HTR-8/SVneo (cell line): ENCODE measurements around the gene MTX3.

Source experiments
- DNase-seq: peaks from one replicate; pipeline ENCODE4 v3.0.0; 2011; ENCODE audit warnings: low spot score, mixed read lengths; ENCODE audit not compliant: insufficient read length
- FAIRE-seq: peaks from 2 replicates; lab custom pipeline; 2011; peaks lifted over from hg19 to GRCh38; lab: Jason Lieb, UNC

MTX3 gene, protein sequence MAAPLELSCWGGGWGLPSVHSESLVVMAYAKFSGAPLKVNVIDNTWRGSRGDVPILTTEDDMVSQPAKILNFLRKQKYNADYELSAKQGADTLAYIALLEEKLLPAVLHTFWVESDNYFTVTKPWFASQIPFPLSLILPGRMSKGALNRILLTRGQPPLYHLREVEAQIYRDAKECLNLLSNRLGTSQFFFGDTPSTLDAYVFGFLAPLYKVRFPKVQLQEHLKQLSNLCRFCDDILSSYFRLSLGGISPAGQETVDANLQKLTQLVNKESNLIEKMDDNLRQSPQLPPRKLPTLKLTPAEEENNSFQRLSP

GRCh38 chr5:79990598-79991507 lies at the start of gene MTX3:
MTX3 (minus strand) TSS chr5:79991262; CDS start chr5:79991238, 24 bp downstream.
- FAIRE-seq (peak; percentile 20), DNase-seq (peak; percentile 76)

GRCh38 chr5:80039650-80040049 lies 48.6 kb upstream of the MTX3 start:
- FAIRE-seq (no peak), DNase-seq (no peak)

DNA sequence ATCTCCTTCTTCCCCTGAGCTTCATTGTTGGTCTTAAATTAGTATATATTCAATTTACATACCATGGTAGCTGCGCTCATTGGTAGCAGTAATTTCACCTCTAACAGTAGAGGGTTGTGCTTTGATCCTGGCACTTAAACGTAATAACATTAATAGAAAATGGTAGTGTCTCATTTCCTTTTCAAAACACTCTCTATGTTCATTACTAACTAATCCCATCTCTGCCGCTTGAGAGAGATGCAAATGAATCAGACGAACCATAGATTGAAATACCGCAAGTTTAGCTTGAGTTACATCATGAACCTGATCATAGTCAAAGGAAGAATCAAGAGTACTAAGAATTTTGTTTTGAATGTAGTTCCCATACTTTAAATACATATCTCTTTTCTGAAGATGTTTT lies 46.3 kb upstream of the MTX3 start:
- DNase-seq (no peak), FAIRE-seq (no peak)

GRCh38 chr5:80036615-80037014 lies 45.6 kb upstream of the MTX3 start:
- FAIRE-seq, result no peak

GRCh38 chr5:80035839-80036238 lies 44.8 kb upstream of the MTX3 start:
- DNase-seq, result no peak
- FAIRE-seq, result no peak

More at GRCh38 chr5:80036615-80037014, 45.6 kb upstream of the MTX3 start:
- DNase-seq, result no peak

DNA sequence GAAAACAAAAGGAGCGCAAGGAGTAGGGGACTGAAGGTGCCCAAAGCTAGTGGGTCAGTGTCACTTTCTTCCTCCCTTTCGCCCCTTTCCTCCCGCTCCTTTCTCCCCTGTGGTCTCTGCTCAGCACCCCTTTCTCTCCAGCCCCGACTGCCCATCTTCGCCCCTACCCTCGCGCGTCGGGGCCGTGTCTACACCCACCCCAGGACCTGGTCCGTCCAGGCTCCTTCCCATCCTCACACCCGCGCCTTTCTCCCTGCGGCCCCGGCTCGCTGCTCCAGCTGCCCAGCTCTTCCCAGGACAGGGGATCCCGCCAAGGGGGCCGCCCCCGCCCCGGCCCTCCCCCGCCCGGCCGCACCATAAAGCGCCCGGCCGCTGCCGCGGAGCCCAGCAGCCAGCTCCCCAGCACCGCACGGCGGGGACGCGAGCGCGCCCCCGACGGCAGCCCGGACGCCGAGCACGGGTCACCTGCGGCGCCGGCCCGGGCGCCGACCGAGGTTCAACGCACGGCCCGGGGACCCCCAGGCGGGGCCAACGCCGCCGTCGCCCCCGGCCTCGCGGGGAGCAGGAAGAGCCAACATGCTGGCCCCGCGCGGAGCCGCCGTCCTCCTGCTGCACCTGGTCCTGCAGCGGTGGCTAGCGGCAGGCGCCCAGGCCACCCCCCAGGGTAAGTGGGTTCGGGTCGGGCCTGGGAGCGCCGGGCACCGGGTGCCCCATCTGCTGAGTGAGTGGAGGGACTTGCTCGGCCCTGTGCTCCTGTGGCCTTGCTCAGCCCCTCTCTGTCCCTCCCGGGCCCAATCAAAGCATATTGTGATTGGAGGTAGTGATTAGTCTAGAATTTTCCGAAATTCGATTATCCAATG lies 44.1 kb upstream of the MTX3 start, which contains the start of gene THBS4:
Gene THBS4 (plus strand): TSS at position 387 of the 860 bp plus-strand sequence. CDS start 190 bp downstream, at position 577.
- no peak for DNase-seq
- FAIRE-seq, result no peak

DNA sequence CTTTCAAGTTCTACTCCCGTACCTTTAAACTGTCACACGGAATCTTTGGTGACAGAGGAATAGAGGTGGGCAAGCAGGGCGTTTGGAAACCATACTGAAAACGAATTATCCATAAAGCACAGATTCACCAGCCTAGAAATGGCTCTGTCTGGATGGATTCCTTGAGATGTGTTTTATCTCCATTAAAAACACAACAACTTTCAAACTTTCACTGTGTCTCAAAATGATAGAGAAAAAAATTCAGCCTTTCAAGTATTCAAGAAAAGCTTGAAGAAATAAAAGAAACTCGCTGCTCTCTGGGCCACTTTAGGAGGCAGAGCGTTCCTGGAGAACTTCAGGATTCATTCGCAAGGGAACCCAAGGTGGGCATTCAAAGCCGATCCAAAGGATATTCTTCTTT lies 43.5 kb upstream of the MTX3 start:
- DNase-seq (no peak), FAIRE-seq (no peak)

DNA sequence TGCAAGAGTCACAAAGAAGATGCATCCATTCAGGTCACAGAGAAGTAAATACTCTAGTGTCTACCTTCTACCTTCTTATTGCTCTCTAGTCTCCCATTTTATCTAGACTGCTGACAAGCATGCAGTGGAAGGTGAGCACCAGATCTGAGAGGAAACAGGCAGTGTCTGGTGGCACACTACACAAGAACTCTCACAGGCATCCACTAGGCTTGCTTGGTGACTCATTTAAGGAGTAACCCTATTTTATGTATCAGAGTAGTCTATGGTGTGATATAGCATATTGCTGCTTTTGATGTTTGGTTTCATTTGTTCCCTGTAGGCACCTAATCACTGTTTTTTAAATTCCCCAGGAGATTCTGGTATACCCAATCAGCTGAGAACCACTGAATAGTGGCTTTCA lies 42.5 kb upstream of the MTX3 start:
- DNase-seq (no peak), FAIRE-seq (no peak)

DNA sequence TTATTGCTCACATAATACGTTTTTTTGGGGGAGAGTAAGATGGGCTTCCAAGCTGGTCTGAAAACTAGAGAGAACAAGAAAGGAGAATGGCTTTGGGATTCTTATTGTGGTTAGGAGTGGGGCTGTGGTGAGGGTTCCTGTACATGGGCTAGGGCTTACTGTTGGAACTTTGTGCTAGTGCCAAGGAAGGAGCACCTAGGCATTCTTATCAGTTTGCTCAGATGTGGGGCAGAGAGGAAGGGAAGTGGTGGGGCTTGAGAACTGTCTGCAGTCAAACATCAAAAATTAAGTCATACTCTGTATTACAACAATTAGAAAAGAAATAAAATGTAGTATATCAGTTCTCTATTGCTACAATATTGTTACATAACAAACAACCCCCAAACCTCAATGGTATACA lies 40.0 kb upstream of the MTX3 start:
- DNase-seq, result no peak
- FAIRE-seq, result no peak

GRCh38 chr5:80026841-80027240 lies 35.8 kb upstream of the MTX3 start:
- FAIRE-seq (no peak), DNase-seq (no peak)

DNA sequence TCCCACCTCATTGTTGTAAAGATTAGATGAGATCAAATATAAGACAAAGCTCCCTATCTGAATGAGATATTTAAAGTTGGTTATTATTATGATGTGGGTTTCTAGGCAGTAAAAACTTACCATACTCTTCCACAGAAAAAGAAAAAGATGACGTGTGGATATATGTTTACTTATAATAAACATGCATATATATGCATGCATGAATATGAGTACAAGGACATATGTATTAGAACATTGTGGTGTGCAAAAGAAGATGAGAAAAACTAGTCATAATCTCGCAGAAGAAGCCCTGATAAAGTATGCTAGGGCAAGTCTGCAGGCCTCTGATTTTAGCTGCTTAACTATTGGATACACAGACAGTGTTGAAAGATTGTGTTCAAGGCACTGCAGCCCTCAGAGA lies 34.0 kb upstream of the MTX3 start:
- FAIRE-seq, result no peak

GRCh38 chr5:80010754-80011392 lies 19.8 kb upstream of the MTX3 start:
- DNase-seq (no peak), FAIRE-seq (no peak)

More for the DNA sequence above, 34.0 kb upstream of the MTX3 start:
- DNase-seq, result no peak

- FAIRE-seq (no peak), DNase-seq (no peak)
Observed at GRCh38 chr5:80008995-80009765, 18.1 kb upstream of the MTX3 start.

DNA sequence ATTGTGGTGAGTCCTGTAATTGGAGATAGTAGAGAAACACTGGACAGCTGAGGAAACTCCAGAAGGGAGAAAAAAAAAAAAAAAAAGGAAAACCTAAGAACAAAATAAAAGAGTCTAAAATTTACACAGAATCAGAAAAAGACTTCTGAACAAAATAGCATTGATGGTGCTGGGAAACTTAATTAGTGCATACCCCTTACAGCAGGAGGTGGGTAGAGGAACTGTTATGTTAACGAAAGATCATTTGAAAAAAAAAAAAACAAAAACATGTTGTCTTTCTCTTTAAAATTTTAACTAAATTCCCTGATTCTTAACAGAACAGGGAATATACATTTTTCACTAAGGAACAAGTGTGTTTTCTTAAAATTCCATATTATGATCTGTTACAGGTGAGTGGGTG lies 11.6 kb upstream of the MTX3 start:
- DNase-seq, result no peak
- FAIRE-seq, result no peak

GRCh38 chr5:79999722-80000121 lies 8.7 kb upstream of the MTX3 start:
- DNase-seq (no peak), FAIRE-seq (no peak)

DNA sequence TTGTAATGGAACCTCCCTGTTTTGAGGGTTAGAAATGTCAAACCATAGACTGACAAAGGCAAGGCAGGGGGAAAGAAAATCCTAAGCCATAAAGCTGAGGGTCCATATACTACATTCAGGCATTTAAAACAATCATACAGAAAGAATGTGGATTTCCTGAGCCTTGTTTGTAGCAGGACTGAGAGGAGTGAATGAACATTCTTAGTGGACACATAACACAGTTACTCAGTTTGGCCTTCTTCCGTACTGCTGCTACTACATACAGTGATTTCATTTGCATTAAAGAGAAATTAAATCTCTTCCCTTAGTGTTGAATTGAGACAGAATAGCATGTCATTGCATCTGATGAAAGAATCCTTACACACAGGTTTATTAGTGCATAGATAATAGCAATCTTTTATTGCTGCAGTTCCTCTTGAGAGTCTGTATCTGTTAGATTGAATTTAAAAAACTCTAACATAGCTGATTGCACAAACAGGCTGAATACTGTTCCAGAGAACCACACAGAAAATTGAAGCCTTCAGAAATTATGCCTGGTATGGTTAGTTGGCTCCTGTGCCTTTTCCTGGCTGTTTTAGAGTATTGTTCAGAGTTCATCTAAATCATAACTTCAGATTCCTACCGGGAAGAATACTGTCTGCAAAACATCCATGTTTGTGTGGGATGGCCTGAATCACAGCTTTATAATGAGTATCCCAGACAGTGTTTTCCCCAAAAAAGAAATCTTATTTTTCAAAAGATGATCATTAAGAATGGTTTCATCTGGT lies 2.0 kb upstream of the MTX3 start:
- FAIRE-seq, result no peak
- no peak for DNase-seq

DNA sequence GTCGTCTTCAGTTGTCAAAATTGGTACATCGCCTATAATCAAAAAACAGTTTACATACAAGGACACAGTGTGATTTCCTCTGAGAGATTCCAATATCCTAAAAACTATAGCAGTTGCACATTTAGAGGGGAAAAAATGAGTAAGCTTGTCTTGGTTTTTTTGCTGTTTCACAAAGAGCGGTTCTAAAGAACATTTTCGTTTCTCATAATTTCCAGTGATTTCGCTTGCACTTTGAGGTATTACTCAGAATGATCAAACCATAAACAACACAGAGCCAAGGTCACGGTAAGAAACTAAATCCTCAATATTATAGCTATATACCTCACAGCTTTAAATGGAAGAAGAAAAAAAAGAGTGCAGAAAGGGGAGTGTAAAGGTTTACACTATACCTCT lies 861 bp downstream of the MTX3 start:
- FAIRE-seq, result no peak
- DNase-seq, result no peak

GRCh38 chr5:79986260-79986659 lies 4.8 kb downstream of the MTX3 start:
- no peak for FAIRE-seq
- no peak for DNase-seq
